ENCODE data around the gene CHSY1. TPM values are rescaled to one million over a fixed set of nuclear protein-coding genes. Genes with fewer than 3 reads are reported as not detected.

The CHSY1 gene
- total and polyA plus RNA-seq, 2 of the 13 experiments (the other 11 are each of a cell fraction or from before 2014, with no cell fraction given): 13.3 to 13.7 TPM

GRCh38 chr15:101207867-101208288 lies 44.0 kb downstream of the CHSY1 start:
- FAIRE-seq (no peak), ATAC-seq (no peak), DNase-seq (ENCODE audit: low spot score) (no peak)
- Histone ChIP-seq H3K4me1 (ENCODE audit: insufficient read depth, low read length) (peaks cover 13% of the 10 kb centered on the region), H3K27ac (ENCODE audit: extremely low read length, insufficient read depth, low read length) (no peak overlapping the region), H3K4me2 (ENCODE audit: low read depth, low read length) (no peak overlapping the region), H3K79me2 (ENCODE audit: insufficient read depth, low read length) (peaks cover 67% of the 10 kb centered on the region), H3K9ac (ENCODE audit: insufficient read depth, low read depth, low read length) (no peak overlapping the region), H3K36me3 (replicated peaks in 1 of 2; ENCODE audit: control insufficient read depth in 1 of 2, insufficient read depth in 2 of 2, low read length in 2 of 2) (0 out of 5 replicates have a peak, but pooled peaks cover 0 to 5% of the 10 kb centered on the region in 2 experiments), H3K4me3 (replicated peaks in 1 of 3; ENCODE audit: insufficient read depth in 1 of 3, low read depth in 2 of 3, low read length in 3 of 3) (no peak overlapping the region), H2AFZ (ENCODE audit: low read length) (no peak overlapping the region), H3K9me3 (ENCODE audit: low read length) (no peaks in the 10 kb centered on the region), H4K20me1 (ENCODE audit: insufficient read depth, low read length) (peaks cover 50% of the 10 kb centered on the region), H3K27me3 (ENCODE audit: control insufficient read depth in 1 of 2, insufficient read depth in 2 of 2, low read length in 2 of 2) (no peaks in the 10 kb centered on the region)
- POLR2A ChIA-PET: no interaction called here
- TF ChIP-seq ELK4 (CRISPR knock-in tag; IDR thresholded peaks at IDR 0.05; ENCODE audit: borderline replicate concordance): no peak
- TF ChIP-seq PLRG1 (conservative IDR thresholded peaks at IDR 0.05): no peak
- no peak for TF ChIP-seq MAFF (IDR thresholded peaks at IDR 0.05; ENCODE audit: low read depth, low read length)
- no peak for TF ChIP-seq ZNF616 (CRISPR knock-in tag; IDR thresholded peaks at IDR 0.05; ENCODE audit: low read depth)
- TF ChIP-seq ZBTB33 (CRISPR knock-in tag; IDR thresholded peaks at IDR 0.05): peak; percentile 86
- intact Hi-C loops (cut with micrococcal nuclease; ENCODE audit: unreplicated experiment): no loop called here
- WGBS (ENCODE audit: low lambda C conversion rate): 96% methylated on average over 5 of the region's 5 CpGs
- in situ Hi-C loops (cut with HindIII; ENCODE audit: extremely low pct_ligation_motif_present, low pct_unique_long_range_greater_than_20kb): no loop called here
- no TSS peak for BruUV-seq (replicated peaks)
- CTCF ChIA-PET (ENCODE audit: low intra/inter-chr PET ratio, low total read pairs): no interaction called here

GRCh38 chr15:101206176-101206591 lies 45.7 kb downstream of the CHSY1 start:
- Histone ChIP-seq H3K79me2 (ENCODE audit: insufficient read depth, low read length) (peaks cover 62% of the 10 kb centered on the region), H3K27me3 (ENCODE audit: control insufficient read depth in 1 of 2, insufficient read depth in 2 of 2, low read length in 2 of 2) (no peaks in the 10 kb centered on the region), H3K9ac (ENCODE audit: insufficient read depth, low read depth, low read length) (no peak overlapping the region), H3K36me3 (replicated peaks in 1 of 2; ENCODE audit: control insufficient read depth in 1 of 2, insufficient read depth in 2 of 2, low read length in 2 of 2) (0 out of 5 replicates have a peak, but pooled peaks cover 0 to 5% of the 10 kb centered on the region in 2 experiments), H2AFZ (ENCODE audit: low read length) (no peak overlapping the region), H3K4me1 (ENCODE audit: insufficient read depth, low read length) (peaks cover 14% of the 10 kb centered on the region), H3K9me3 (ENCODE audit: low read length) (no peaks in the 10 kb centered on the region), H3K4me2 (ENCODE audit: low read depth, low read length) (no peak overlapping the region), H3K27ac (ENCODE audit: extremely low read length, insufficient read depth, low read length) (no peak overlapping the region), H4K20me1 (ENCODE audit: insufficient read depth, low read length) (peaks cover 60% of the 10 kb centered on the region), H3K4me3 (replicated peaks in 1 of 3; ENCODE audit: insufficient read depth in 1 of 3, low read depth in 2 of 3, low read length in 3 of 3) (no peak overlapping the region)
- in situ Hi-C loops (cut with HindIII; ENCODE audit: extremely low pct_ligation_motif_present, low pct_unique_long_range_greater_than_20kb): no loop called here
- 96% methylated on average over 12 of the region's 12 CpGs for WGBS (ENCODE audit: low lambda C conversion rate)
- ChIA-PET POLR2A (no interaction called here), CTCF (ENCODE audit: low intra/inter-chr PET ratio, low total read pairs) (no interaction called here)
- FAIRE-seq: no peak
- intact Hi-C loops (cut with micrococcal nuclease; ENCODE audit: unreplicated experiment): no loop called here
- ATAC-seq: no peak
- no peak for DNase-seq (ENCODE audit: low spot score)
- BruUV-seq (replicated peaks): no TSS peak
- no peak for TF ChIP-seq NR2F2 (IDR thresholded peaks at IDR 0.05; ENCODE audit: borderline replicate concordance, low read depth)
- TF ChIP-seq BRF2 (CRISPR knock-in tag; IDR thresholded peaks at IDR 0.05): no peak
- no peak for TF ChIP-seq ATF7 (IDR thresholded peaks at IDR 0.05)
- TF ChIP-seq ATF7 (CRISPR knock-in tag; IDR thresholded peaks at IDR 0.05): no peak
- no peak for TF ChIP-seq ZNF34 (CRISPR knock-in tag; IDR thresholded peaks at IDR 0.05; ENCODE audit: borderline replicate concordance)
- TF ChIP-seq ZNF570 (CRISPR knock-in tag; IDR thresholded peaks at IDR 0.05; ENCODE audit: borderline replicate concordance): no peak
- TF ChIP-seq CC2D1A (CRISPR knock-in tag; IDR thresholded peaks at IDR 0.05): no peak

Measured in HepG2 (cell line).